K562 (cell line): ENCODE data around the gene COL15A1. TPM values are rescaled to one million over a fixed set of nuclear protein-coding genes. Genes with fewer than 3 reads are reported as not detected.

Source experiments
- CBX5 ChIP-seq: IDR thresholded peaks from 2 replicates; pipeline ENCODE4 v1.6.1; 2014; ENCODE audit warnings: low read depth, borderline replicate concordance
- MCM7 ChIP-seq, 2 experiments: fragments of 450-650 bp; IDR thresholded peaks; 2 replicates each; pipeline ENCODE4 v1.6.1; 2016 to 2018
- PHF21A ChIP-seq: fragments of 450-650 bp; IDR thresholded peaks from 2 replicates; pipeline ENCODE4 v1.6.1; 2017; ENCODE audit warnings: low read depth, borderline replicate concordance
- RB1 ChIP-seq: fragments of 450-650 bp; IDR thresholded peaks from 2 replicates; pipeline ENCODE4 v1.6.1; 2017; ENCODE audit warnings: low read depth, mild to moderate bottlenecking
- ZBTB33 ChIP-seq: sonication (generic); formaldehyde crosslinking; IDR thresholded peaks from 2 replicates; pipeline ENCODE4 v1.8.1; 2023; ENCODE audit warnings: mild to moderate bottlenecking, missing genetic modification reagents
- ZNF609 ChIP-seq: sonication (generic); formaldehyde crosslinking; IDR thresholded peaks from 2 replicates; pipeline ENCODE4 v1.8.1; 2023; ENCODE audit warnings: missing genetic modification reagents, mild to moderate bottlenecking, borderline replicate concordance
- polyA plus RNA-seq, 8 experiments: library from polyadenylated mRNA; depleted of rRNA in 4 of 8; stranded (reverse) in 5 of 8; unstranded in 3 of 8; fragments of >200 nt; fragmentation: Nextera tagmentation in 2 of 8; fragmentation: Illumina TruSeq in 1 of 8; extraction: Ambion mirVana in 2 of 8; extraction: Trizol in 1 of 8; gene quantifications; 2 replicates each; pipeline versions ENCODE4 v1.2.1 to v1.2.3, GENCODE V29; 2011 to 2014; ENCODE audit warnings: inconsistent platforms in 1 of 8, missing spikeins in 1 of 8
- total RNA-seq, 7 experiments: library from RNA; depleted of rRNA in 6 of 7; stranded (reverse); fragments of >200 nt in 6 of 7; fragmentation: Illumina TruSeq in 2 of 7; extraction: Trizol in 2 of 7; gene quantifications; 2 replicates each; pipeline versions ENCODE4 v1.2.1 to v1.2.3, GENCODE V29; 2011 to 2021; ENCODE audit warnings: low replicate concordance in 1 of 7
- TF ChIP-seq, protein P1 (sequence below), 2 experiments: fragments of 450-650 bp; formaldehyde crosslinking in 1 of 2; IDR thresholded peaks; 2 replicates each; pipeline versions ENCODE4 v1.4.0 to v1.6.1; 2014 to 2020; ENCODE audit warnings: mild to moderate bottlenecking in 2 of 2, borderline replicate concordance in 1 of 2, low read depth in 1 of 2
- TF ChIP-seq, protein P2 (sequence below): fragments of 250-450 bp; sonication (Bioruptor Pico); IDR thresholded peaks from 2 replicates; pipeline ENCODE4 v1.8.0; 2021; ENCODE audit warnings: mild to moderate bottlenecking, moderate library complexity

Gene COL15A1
- total and polyA plus RNA-seq, 9 of the 15 experiments (the other 6 are each of a cell fraction or from before 2014, with no cell fraction given), result 0.46 to 5.1 (median 2.6) TPM

GRCh38 chr9:99057665-99058625 is 114.2 kb downstream of the COL15A1 start (continued):
- TF ChIP-seq, protein P1, sequence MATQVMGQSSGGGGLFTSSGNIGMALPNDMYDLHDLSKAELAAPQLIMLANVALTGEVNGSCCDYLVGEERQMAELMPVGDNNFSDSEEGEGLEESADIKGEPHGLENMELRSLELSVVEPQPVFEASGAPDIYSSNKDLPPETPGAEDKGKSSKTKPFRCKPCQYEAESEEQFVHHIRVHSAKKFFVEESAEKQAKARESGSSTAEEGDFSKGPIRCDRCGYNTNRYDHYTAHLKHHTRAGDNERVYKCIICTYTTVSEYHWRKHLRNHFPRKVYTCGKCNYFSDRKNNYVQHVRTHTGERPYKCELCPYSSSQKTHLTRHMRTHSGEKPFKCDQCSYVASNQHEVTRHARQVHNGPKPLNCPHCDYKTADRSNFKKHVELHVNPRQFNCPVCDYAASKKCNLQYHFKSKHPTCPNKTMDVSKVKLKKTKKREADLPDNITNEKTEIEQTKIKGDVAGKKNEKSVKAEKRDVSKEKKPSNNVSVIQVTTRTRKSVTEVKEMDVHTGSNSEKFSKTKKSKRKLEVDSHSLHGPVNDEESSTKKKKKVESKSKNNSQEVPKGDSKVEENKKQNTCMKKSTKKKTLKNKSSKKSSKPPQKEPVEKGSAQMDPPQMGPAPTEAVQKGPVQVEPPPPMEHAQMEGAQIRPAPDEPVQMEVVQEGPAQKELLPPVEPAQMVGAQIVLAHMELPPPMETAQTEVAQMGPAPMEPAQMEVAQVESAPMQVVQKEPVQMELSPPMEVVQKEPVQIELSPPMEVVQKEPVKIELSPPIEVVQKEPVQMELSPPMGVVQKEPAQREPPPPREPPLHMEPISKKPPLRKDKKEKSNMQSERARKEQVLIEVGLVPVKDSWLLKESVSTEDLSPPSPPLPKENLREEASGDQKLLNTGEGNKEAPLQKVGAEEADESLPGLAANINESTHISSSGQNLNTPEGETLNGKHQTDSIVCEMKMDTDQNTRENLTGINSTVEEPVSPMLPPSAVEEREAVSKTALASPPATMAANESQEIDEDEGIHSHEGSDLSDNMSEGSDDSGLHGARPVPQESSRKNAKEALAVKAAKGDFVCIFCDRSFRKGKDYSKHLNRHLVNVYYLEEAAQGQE (IDR thresholded peaks at IDR 0.05; ENCODE audit: borderline replicate concordance), result no peak
- TF ChIP-seq, protein P1 (CRISPR knock-in tag; IDR thresholded peaks at IDR 0.05; ENCODE audit: low read depth), result no peak
- no peak for TF ChIP-seq RB1
- TF ChIP-seq ZNF609 (CRISPR knock-in tag), result no peak
- TF ChIP-seq, protein P2, sequence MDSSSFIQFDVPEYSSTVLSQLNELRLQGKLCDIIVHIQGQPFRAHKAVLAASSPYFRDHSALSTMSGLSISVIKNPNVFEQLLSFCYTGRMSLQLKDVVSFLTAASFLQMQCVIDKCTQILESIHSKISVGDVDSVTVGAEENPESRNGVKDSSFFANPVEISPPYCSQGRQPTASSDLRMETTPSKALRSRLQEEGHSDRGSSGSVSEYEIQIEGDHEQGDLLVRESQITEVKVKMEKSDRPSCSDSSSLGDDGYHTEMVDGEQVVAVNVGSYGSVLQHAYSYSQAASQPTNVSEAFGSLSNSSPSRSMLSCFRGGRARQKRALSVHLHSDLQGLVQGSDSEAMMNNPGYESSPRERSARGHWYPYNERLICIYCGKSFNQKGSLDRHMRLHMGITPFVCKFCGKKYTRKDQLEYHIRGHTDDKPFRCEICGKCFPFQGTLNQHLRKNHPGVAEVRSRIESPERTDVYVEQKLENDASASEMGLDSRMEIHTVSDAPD, result no peak
- peak; percentile 73; the same call in 1 of the 2 replicates for TF ChIP-seq ZBTB33 (CRISPR knock-in tag)
- no peak for TF ChIP-seq PHF21A
- TF ChIP-seq MCM7 (IDR thresholded peaks at IDR 0.05), result no peak
- TF ChIP-seq CBX5, result peak; percentile 19; the same call in 1 of the 2 replicates
